GM19328 (cell line): ENCODE measurements around the gene TMPRSS11B.
A peak's percentile ranks its signal among the peaks of the same experiment; 100 is the strongest.
"Not testable (repeated sequence)": the region's sequence is repeated elsewhere in the genome, so short reads cannot be mapped to it uniquely, and the experiment has no call there.

ENCODE experiments used
- ATAC-seq: cut with Tn5 transposase; IDR thresholded peaks from one replicate; pipeline ENCODE4 v1.9.1; 2021; ENCODE audit warnings: mild to moderate bottlenecking, moderate library complexity; ENCODE audit not compliant: unreplicated experiment

TMPRSS11B gene, protein sequence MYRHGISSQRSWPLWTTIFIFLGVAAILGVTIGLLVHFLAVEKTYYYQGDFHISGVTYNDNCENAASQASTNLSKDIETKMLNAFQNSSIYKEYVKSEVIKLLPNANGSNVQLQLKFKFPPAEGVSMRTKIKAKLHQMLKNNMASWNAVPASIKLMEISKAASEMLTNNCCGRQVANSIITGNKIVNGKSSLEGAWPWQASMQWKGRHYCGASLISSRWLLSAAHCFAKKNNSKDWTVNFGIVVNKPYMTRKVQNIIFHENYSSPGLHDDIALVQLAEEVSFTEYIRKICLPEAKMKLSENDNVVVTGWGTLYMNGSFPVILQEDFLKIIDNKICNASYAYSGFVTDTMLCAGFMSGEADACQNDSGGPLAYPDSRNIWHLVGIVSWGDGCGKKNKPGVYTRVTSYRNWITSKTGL

GRCh38 chr4:68245594-68245993 lies at the start of gene TMPRSS11B:
TSS of gene TMPRSS11B (minus strand) at chr4:68245694. CDS start at chr4:68245558, 136 bp downstream.
- no peak for ATAC-seq

- ATAC-seq, result no peak
These were observed 45.8 kb upstream of the TMPRSS11B start for GRCh38 chr4:68291256-68291655.

DNA sequence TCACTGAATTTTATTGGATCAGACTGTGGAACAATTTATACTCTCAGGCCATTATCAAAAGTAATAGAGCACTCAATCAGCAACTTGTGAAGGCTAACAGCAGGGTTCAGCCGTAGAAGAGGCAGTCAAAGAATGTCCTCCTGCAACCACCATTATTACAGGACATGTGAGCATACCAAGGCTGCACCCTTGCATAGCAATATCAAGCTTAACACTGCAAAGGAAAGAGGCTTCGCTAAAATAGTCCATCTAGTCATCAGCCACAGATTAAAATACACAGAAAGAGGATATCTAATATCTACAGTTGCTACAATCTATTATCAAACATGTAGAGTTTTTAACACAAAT lies 42.9 kb upstream of the TMPRSS11B start:
- ATAC-seq, result no peak

DNA sequence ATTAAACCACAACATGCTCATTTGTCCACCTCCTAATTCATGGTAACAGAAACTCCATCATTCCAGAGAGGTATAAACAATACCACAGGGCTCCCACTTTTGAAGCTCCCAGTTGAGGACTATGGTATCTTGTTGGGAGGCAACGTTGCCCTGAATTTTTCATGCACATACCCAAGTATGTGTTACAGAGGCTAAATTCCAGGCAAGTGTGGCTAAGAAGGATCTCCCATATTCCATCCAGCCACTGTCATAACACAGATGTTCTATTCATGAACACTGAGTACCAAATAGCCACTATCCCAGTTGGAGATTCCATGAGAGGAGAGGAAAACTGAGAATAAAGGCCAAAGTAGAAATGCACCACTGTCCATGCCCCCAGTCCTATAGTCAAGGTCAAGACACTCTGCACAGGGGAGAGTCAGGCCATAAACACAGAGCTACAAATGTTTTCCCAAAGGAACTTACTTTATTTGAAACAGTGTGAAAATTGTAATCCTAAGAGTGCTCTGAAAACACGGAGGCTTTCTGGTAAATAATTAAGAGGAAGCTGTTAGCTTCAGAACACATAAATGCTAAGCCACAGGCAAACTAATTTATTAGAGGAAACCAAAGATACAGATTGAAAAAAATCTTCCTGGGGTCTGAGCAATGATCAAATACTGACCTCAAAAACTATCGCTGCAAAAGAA lies 42.4 kb upstream of the TMPRSS11B start:
- ATAC-seq, result no peak

DNA sequence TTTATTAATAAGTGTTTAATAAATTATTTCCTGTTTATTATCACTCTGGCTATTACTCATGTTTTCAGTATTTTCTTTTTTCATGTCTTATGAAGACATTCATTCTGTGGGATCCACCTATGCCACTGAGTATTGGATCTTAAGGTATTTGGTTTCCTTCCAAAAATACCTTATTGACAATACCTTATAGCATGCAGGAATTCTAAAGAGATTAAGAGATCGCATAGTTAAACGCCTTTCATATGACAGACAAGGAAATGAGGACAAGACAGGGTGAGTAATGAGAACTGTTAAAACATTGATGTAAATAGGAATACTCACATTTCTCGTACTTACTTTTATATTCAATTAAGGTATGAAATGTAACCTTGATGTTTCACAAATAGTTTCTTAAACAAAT lies 38.2 kb upstream of the TMPRSS11B start:
- ATAC-seq, result no peak

- no peak for ATAC-seq
These were observed 37.6 kb upstream of the TMPRSS11B start for GRCh38 chr4:68283095-68283494.

DNA sequence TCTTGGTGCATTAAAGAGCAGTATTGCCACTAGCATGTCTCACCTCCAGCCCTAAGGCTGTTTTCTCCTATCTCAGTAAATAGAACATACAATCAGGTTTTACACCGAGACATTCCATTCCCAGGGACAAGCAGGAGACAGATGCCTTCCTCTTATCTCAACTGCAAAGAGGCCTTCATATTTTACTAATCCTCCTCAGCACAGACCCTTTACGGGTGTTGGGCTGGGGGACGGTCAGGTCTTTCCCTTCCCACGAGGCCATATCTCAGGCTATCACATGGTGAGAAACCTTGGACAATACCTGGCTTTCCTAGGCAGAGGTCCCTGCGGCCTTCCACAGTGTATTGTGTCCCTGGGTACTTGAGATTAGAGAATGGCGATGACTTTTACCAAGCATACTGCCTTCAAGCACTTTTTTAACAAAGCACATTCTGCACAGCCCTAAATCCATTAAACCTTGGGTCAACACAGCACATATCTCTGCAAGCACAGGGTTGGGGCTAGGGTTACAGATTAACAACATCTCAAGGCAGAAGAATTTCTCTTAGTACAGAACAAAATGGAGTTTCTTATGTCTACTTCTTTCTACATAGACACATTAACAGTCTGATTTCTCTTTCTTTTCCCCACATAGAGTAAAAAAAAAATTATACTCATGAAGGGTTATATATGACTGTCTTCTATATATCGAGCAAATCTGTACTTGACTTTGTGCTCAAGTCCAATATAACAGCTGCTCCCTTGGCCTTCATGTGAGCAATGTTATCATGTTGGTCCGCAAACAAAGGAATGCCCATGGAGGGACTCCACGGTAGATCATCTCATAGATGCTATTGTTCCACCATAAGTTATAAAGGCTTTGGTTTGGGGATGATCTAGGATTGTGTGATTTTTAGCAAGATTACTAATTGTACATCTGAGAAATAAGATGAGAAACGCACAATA lies 36.6 kb upstream of the TMPRSS11B start:
- ATAC-seq, result not testable (repeated sequence)

DNA sequence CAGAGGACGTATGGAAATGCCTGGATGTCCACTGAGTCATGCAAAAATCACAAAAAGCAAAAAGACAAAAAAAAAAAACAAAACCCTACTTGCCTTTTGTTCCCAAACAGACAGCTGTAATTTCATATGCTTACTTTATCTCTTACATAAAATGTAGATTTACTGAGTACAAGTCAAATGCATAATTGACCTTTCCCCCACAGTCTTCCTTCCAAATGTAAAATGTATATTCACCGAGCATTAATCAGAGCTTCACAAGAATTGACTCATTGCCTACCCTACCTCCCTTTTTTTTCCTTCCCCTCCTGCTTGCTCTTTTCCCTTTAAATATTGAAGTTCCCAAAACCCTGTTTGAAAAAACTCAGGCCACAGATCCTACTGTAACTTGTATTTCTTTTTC lies 32.5 kb upstream of the TMPRSS11B start:
- ATAC-seq, result no peak

DNA sequence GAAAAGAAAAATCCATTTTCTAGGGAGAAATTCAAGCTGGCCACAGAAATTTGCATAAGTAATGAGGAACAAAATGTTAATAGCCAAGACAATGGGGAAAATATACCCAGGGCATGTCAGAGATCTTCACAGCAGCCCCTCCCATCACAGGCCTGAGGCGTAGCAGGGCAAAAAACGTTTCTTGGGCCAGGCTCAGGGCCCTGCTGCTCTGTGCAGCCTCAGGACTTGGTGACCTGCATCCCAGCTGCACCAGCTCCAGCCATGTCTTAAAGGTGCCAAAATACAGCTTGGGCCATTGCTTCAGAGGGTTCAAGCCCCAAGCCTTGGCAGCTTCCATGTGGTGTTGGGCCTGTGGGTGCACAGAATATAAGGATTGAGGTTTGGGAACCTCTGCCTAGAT lies 32.1 kb upstream of the TMPRSS11B start:
- ATAC-seq, result no peak

- ATAC-seq, result no peak
These were observed 27.4 kb upstream of the TMPRSS11B start for GRCh38 chr4:68272860-68273259.

DNA sequence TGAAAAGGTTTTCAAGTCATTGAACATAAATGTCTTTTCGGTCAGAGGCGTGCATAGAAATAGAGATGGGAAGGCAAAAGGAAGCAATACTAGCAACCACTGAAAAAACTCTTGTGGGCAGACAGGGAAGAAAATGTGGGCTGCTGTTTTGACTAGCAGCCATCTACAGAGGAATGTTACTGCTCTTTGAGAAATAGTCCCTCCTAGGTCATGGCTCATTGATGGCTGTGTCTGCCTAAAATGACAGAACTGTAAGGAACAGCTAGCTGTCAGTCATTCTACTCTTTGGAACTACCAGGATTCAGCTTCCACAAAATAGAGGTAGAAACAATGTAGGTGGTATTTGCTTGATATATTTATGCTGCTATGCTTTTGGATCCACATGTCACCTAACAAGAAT lies 26.9 kb upstream of the TMPRSS11B start:
- ATAC-seq, result peak; percentile 42

- peak; percentile 52 for ATAC-seq
These were observed 26.4 kb upstream of the TMPRSS11B start for GRCh38 chr4:68271851-68272357.

- no peak for ATAC-seq
These were observed 22.0 kb upstream of the TMPRSS11B start for GRCh38 chr4:68267433-68267944.

DNA sequence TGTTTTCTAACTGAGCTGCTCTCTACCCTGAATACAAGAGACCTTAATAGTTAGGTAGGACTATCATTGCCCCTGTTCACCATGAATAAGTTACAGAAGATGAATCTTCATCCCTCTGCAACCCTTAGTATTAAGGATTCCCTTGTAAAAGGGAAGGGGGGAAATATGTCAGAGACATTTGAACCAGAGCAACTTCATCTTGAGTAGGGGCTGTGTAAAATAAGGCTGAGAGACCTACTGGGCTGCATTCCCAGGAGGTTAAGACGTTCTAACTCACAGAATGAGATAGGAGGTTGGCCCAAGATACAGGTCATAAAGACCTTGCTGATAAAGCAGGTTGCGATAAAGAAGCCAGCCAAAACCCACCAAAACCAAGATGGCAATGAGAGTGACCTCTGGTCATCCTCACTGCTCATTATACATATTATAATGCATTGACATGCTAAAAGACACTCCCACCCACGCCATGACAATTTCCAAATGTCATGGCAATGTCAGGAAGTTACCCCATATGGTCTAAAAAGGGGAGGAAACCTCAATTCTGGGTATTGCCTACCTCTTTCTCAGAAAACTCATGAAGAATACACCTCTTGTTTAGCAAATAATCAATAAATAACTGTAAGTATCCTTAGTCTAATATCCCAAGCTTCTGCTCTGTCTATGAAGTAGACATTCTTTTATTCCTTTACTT lies 19.5 kb upstream of the TMPRSS11B start:
- ATAC-seq, result no peak

DNA sequence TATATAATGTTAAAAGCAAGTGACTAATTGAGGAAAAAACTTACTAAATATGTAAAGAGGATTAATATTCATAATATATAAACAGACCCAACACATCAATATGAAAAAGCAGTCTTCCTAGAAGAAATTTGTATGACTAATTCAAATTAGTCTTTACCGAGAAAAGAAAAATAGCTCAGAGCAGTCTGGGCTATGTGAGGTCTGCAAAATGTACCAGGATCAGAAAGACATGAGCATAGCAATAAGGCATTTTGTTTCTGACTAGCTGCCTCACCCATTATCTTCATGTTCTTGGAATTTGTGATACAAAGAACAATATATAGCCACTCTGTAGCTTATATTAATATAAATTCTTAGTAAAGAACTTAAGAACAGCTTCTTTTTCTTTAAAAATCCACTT lies 13.7 kb upstream of the TMPRSS11B start:
- ATAC-seq, result no peak

- no peak for ATAC-seq
These were observed 12.2 kb upstream of the TMPRSS11B start for GRCh38 chr4:68257719-68258118.

GRCh38 chr4:68256284-68256683 lies 10.8 kb upstream of the TMPRSS11B start:
- no peak for ATAC-seq

GRCh38 chr4:68250151-68250930 lies 4.8 kb upstream of the TMPRSS11B start:
- ATAC-seq, result no peak

- peak; percentile 70 for ATAC-seq
These were observed 3.9 kb upstream of the TMPRSS11B start for GRCh38 chr4:68249434-68249833.
